CD4-positive, alpha-beta T cell treated with Interleukin-4 for 1 hour (primary cell): ENCODE measurements around the gene PPP1R9B.

Experiments used
- DNase-seq, 2 donors: peaks; one replicate each; pipeline ENCODE4 v3.0.0-alpha.2; 2020 to 2022

PPP1R9B gene

DNA sequence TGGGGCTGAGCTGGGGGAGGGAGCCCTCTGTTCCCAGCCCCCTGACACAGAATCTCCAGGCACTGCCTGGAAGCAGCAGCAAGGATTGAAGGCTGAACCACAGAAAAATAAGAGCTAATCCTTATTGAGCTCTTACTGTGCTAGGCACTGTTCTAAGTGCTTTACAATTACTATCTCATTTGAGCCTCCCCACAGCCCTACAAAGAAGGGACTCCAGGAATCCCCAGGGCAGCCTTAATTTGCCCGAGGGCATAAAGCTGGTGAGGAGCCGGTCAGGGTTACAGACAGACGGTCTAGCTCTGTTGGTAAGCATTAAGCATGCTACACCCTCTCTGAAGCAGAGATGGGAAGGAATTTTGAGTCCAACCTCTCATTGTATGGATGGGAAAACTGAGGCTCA lies 27.5 kb downstream of the PPP1R9B start:
- DNase-seq: no peak

DNA sequence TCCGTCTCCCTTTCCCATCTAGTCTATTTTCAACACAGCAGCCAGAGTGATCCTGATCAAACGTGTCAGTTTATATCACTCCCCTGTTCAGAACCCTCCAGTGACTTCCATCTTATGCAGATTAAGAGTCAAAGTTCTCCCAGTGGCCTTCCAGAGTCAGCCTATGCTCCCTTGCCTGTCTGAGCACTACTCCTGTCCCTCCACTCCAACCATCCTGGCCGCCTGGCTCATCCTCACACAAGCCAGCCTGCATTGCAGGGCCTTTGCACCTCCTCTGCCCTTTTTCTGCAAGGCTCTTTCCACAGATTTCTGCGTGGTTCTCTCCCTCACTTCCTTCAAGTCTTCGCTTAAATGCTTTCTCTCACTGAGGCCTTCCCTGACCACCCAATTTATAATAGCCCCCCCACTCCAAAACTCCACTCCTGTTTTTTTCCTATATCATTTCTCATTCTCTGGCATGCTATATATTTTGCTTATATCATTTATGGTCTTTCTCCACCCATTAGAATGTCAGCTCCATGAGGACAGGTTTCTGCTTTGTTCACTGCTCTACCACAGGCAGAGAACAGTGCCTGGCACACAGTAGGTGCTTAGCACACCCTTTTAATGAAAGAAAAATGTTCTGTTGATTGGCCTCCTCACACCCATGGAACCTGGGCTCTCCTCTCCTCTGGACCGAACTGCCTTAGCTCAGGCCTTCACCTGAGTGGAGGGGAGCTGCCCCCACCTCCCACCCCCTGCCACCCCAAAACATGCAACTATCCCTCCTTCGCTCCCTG lies 29.8 kb downstream of the PPP1R9B start:
- no peak for DNase-seq

DNA sequence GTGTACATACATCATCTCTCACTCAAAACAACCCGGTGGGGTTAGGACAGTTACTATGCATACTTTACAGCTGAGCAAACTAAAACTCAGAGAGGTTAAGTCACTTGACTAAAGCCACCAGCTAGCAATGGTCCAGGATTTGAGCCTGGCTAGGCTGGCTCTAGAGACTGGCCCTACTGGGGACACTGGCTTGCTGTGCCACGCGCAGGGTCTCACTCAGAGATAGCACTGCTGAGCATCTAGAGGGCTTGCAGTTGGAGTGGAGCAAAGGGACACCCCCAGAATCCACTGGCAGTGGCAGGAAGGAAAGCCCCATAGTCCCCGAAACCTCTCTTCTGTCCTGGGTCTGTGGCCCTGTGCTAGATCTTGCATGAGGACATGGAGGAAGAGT lies 31.7 kb downstream of the PPP1R9B start:
- no peak for DNase-seq

DNA sequence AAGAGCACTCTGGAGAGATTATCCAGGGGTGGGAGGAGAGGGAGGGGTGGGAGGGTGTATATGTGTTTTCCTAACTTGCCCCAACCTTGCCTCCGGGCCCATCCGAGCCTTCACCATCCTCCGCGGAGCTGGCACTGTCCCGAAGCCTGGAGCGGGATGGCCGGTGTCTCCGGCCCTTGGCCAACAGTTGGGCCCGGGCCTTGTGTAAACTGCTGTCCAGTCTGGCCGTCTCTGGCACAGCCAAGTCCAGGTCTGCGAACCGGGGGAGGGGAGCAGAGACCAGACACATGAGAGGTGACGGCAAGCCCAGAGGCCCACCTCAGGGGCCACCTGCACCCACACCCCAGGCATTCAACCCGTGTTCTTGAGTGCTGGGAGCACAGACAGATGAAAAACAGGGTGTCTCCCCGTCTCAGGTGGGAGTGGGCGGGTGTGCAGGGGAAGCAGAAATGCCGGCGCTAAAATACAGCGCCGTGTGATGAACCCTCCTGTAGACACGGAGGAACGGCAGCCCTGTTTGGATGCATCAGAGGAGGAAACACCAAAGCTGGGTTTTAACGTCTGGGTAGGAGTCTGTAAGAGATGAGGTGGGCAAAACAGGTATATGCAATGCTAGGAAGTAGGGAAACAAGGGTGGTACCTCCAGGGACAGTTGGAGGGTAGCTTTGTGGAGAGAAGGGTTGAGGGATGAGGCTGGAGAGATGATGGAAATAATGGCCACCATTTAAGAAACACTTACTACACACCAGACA lies 32.2 kb downstream of the PPP1R9B start:
- no peak for DNase-seq

DNA sequence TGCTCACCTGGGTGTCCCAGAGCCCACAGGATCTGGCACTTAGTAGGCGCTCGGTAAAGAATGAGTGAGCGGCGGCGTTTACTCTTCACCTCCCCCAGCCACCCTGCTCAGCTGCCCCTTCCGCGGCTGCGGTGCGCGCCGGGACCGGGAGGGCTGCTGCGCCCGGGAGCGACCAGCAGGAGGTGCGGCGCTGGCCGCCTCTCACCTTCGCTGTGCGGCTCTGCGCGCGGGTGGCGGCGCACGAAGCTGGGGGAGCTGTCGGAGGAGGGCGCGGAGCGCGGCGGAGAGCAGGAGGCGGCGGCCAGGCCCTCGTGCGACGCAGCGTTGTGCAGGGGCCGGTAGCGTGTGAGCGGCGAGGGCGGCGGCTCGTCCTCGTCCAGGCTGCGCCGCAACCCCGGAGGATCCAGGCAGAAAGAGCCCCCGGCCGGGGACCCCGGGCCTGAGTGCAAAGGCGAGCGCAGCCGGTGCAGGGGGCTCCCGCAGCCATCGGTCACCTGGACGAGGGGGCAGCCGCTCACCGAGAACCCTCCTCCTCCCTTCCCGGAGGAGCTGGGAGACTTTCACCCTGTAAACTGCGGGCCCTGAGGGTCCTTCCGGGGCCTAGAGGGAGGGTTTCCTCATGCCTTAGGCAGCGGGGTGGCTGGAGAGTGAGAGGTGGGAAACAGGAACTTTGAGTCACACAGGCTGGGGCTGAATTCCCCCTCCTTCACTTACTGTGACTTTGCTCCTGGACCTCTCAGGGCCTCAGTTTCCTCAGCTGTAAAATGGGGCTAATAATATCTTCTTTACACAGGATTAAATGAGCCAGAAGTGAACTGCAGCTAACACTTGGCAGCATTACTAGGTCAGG lies 33.0 kb downstream of the PPP1R9B start:
- peak; percentile 58 to 60 for DNase-seq

DNA sequence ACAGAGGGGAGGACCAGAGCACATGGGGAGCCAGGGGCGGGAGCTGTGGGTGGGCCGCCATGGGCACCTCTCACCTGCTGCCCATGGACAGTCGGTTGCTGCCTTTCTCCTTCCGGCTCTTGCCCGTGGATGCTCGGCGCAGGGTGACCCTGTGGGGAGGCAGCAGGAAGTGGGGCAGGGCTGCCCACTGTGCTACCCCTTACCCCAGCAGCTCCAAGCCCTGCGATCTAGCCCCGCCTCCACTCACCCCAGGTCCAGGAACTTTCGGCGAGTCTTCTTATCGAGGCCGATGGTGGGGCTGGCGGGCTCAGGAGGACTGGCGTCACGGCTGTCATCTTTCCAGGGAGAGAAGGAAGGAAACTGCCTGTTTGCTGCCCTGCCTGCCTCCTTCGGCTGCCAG lies 34.7 kb downstream of the PPP1R9B start:
- no peak for DNase-seq

DNA sequence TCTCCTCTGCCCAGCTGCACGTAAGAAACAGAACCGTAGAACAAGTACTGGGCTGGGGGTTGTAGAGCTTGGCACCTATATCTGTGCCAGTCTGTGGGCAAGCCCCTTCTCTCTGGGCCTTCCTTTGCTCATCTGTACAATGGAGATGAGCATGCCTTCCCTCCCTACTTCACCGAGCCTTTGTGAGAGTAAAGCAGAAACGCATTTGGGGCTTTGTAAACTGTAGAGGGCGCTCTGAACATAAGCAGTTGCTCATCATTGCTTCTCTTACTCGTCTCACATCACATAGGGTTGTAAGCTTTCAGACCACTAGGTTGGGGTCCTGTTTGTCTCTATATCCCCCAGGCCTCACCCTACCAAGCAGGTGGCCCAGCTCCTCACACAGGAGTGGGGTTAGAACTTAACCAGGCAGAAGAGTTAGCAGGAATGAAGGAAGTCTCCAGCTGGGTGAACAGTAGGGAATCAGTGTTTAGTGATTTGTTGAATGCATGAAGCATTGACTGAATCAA lies 35.6 kb downstream of the PPP1R9B start:
- peak; percentile 46 to 59 for DNase-seq

DNA sequence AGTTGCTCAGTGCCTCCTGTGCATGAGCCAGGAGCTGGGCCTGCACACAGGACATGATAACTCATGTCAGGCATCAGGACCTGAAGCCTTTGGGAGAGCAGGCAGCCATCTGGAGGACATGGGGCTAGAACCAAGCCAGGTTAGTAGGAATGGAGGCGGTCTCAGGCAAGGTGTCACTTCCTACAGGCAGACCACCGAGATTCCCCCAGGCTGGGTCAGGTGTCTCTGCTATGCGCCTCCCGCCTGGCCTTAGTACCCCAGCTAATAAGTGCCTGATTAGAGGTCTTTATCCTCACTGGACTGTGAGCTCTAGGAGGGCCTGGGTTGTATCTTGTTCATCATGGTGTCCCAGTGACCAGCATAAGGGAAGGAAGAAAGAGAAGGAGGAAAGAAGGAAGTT lies 36.1 kb downstream of the PPP1R9B start:
- no peak for DNase-seq

DNA sequence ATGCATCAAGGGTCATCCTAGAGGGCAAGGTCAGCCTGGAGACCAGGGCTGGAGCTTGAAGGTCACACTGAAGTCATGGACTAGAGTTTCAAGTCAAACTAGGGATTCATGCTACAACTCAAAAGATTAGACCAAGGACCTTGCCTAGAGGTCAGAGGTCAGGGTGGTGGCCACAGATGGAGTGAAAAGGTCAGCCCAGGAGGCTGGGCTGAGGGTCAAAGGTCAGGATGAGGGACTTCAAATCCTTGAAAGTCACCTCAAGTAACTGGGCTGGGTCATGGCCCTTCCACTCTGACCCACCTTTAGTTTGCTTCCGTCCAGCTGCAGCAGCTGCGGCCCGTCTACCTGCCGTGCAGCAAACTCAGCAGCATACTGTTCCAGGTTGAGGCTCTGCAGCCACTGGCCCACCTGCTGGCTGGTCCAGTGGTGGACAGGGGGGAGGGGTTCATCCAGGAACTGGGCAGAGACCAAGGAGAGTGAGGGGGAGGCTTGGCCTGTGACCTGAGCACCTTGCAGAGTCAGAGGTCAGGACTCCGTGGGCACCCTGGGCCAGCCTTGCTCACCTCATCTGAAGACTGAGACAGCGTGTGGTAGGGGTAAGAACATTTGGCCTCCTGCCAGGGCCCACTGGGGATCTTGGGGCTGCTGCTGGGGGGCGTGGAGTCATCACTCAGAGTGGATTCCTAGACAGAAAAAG lies 36.7 kb downstream of the PPP1R9B start:
- no peak for DNase-seq

DNA sequence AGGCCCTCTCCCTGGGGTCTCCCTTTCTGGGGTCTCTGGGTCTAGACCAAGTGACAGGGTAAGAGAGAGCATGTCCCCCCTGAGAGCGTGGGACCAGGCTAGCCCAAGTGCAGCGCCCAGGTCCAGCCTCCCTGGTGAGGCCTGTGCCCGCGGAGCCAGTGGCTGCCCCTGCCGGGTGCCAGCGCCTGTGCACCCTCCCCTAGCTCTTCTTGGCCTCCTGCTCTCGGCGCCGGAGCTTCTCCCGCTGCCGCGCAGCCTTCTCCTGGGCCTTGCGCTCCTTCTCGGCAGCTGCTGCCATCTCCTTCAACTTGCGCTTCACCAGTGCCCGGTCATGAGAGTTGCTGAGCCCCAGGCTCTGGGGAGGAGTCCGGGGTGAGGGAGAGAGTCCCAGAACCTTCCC lies 37.8 kb downstream of the PPP1R9B start:
- DNase-seq: no peak

DNA sequence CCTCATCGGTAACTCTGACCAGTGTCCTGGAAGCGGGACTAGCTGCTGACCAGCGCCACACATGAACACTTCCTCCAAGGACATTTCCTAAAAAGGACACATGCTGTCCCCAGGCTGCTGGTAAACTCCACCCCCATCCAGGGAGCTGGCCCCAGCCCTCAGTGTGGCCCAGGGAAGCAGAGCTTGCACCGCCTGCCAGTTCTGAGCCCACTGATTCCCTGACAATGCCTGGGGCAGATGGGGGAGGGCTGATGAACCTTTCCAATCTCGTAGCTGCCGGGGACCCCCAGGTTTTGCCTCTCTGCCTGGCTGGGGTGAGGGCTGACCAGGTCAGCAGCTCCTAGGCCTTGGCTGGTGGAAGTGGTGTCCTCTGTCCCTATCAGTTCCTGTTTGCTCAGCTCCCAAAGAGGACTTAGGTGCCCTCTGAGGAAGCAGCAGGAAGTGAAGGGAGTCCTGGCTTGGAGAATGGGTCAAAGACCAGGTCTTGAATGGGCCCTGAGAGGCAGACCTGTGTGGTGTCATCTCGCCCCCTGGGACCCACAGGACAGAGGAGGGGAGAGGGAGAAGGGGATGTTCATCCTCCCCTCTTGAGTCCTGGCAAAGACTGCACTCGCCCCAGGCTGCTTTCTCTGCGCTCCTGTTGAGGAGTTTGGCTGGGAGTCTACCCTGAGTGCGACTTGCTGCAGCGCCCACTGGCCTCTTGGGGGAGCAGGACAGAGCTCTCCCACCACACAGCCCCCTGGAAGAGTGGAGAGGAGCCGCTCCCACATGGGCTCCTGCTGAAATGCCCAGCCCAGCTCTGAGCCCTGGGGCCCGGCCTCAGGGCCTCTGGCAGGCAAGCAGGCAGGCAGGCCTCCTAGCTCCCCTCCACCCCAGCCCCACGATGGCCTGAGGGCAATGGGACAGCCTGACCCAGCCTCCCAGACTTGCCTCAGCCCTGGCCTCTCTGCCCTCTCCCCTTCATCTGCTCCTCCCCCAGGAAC lies 38.5 kb downstream of the PPP1R9B start:
- no peak for DNase-seq

DNA sequence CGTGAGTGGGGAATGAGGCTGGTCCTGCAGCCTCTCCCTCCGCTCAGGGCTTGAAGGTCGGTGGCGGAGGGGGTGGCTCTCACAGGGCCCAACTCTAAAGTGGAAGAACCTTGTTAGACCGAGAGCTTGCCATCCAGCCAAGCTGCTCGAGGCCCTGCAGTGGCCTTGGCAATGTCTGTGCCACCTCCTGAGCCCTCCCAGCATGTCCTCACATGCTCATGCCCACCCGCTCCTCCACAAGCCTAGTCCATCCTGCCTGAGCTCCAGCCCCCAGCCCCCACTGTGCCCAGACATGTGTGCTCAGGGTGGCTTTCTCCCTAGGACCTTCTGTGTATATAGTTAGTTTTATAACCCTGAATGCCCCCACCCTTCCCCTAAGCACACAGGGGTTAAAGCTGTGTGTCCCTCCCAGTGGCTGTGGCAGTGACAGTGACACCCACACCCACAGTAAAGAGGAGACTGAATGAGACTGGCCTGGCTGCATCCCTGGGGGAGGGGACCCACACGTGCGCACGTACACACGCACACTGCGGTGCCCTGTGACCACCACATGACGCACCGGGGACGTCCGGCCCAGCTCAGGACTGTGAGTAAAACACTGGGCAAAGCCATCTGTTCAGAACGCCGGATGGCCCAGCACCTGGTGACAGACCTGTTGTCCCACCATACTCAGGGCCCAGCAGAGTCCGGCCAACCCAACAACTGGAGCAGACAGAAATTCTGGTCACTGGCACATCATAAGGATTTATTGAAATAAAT lies 39.7 kb downstream of the PPP1R9B start:
- DNase-seq: no peak

DNA sequence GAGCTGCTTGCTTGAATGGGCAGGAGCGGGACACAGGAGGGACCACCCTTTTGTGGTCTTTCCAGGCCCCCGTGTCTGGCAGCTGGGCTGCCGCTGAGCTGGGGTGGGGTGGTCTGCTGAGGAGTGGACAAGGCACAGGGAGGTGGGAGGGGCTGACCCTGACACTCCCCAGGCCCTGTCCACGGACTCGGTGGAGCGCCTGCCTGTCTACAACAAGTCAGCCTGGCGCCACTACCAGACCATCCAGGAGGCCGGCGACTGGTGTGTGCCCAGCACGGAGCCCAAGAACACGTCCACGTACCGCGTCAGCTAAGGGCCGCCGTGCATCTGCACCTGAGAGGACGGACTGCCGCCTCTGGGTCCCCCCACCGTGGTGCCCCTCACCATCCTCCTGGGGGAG lies 40.7 kb downstream of the PPP1R9B start:
- no peak for DNase-seq

DNA sequence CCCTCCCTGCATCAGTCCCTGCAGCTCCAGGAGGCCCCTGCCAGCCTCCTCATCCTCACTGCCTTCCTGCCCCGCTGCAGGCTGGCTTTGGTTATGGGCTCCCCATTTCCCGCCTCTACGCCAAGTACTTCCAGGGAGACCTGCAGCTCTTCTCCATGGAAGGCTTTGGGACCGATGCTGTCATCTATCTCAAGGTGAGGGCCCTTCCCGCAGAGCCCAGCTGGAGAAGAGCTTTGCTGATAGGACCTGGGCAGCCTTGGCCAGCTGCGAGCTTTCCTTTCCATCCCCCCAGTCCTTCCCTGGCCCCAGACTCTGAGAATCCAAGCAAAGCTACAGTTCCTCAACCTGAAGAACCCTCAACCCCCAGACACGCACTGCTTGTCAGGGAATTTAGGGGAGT lies 41.3 kb downstream of the PPP1R9B start:
- no peak for DNase-seq

DNA sequence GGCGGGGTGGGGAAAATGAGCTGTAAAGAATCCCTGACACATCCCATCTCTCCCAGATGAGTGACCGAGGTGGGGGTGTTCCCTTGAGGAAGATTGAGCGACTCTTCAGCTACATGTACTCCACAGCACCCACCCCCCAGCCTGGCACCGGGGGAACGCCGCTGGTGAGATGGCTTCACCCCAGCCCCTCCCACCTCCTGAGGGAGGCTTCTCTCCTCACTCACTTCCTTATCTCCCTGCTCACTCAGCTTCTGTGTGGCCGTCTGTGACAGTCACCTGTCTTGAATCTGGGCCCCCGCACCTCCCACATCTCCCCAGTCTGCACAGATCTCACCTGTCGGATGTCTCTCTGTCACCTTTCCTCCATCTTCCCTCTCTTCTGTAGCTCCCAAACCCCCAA lies 41.9 kb downstream of the PPP1R9B start:
- no peak for DNase-seq

DNA sequence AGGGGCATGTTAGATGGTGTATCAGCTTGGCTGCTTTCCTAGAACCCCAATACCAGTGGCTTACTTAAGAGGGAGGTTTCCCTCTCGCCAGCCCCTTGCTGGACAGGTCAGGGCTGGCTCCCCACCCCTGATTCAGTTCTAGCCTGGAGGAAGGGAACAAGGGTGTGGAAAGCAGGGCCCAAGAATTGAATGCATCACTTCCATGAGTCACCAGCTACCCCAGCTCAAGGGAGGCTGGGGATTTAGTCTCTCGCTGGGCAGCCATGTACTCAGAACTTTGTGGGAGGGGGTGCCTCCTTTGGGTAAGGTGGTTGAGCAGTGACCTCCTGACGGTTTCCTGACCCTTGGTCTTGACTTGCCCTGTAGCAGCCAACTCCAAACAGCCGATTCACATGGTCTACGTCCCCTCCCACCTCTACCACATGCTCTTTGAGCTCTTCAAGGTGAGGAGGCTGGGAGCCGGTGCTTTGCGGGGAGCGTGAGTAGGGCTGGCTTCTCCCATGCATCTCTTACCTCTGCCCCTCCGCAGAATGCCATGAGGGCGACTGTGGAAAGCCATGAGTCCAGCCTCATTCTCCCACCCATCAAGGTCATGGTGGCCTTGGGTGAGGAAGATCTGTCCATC lies 42.6 kb downstream of the PPP1R9B start:
- DNase-seq: no peak

DNA sequence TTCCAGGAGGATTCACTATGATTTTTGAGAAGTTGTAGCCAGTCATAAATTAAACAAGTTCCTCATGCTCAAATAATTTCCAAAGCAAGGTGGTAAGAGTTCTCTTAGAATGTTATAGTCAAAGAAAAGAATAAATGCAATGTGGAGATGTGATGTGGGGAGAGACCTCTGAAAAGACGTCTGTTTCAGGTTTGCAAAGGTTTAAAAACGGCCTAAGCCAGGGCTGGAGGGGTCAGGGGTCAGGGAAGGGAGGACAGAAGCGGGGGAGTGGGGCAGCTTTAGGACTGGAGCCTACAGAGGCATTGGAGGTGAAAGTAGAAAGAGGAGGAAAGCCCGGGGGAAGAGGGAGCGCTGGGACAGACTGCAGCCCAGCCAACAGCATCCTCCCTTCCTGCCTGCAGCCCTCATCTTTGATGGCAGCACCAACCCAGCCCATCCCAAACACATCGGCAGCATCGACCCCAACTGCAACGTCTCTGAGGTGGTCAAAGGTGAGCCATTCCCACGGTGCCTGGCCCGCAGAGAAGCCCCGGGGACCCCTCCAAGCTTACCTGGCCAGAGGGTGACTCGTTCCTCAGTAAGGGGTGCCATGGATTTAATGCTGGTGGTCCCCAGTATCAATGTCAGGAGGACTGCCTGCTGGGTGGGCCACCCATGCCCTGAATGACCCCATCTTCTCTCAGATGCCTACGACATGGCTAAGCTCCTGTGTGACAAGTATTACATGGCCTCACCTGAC lies 43.9 kb downstream of the PPP1R9B start:
- no peak for DNase-seq

DNA sequence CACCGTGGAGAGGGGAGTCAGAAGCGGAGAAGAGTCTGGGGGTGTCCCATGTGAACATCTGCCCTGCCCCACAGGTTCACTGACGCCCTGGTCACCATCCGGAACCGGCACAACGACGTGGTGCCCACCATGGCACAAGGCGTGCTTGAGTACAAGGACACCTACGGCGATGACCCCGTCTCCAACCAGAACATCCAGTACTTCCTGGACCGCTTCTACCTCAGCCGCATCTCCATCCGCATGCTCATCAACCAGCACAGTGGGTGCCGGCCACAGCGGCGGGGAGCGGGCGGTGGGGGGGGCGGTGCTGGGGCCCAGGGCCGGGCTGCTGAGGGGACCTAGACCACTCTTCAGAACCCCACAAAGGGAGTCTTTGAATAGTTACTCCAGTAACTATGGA lies 44.7 kb downstream of the PPP1R9B start:
- DNase-seq: no peak

DNA sequence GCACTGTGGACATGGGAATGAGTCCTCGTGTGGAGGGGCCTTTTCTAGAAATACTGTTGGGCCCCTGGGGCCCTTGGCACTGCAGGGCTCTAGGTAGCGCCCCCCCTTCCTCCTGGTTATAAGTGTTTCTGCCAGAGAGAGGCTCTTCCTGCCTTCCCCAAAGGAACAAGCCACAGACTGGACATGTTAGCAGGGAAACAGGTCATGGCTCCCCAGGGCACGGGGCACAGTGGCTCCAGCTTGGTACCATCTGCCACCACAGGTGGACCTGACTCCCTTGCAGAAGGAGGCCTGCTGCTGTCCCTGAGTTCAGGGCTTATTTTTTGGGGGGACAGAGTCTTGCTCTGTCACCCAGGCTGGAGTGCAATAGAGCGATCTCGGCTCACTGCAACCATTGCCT lies 46.5 kb downstream of the PPP1R9B start:
- DNase-seq: no peak

DNA sequence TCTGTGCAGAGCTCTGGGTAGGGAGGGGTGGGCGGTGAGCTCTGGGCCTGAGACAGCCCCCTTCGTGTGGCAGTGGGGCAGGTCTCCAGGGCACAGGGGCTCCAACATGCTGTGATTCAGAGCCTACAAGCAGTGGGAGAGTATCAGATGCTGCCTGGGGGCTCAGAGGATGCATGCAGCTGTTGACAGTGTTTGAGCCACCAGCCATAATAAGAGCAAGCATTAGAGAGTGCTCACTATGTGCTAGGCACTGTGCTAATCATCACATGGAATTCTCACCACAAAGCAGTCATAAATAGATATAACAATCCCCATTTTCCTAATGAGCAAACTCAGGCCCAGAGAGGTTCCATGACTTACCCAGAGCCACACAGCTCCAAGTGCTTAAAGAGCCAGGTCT lies 47.2 kb downstream of the PPP1R9B start:
- no peak for DNase-seq
